ENCODE measurements around the gene NUTM1. TPM values are rescaled to one million over a fixed set of nuclear protein-coding genes. Genes with fewer than 3 reads are reported as not detected.

The NUTM1 gene
- total RNA-seq, 8 experiments from 2014 or later, result 0.07 to 0.52 (median 0.13) TPM

- Histone ChIP-seq H3K27ac (no peak overlapping the region), H3K4me1 (replicated peaks in 1 of 2) (peaks cover 0 to 7% of the 10 kb centered on the region in 2 donors), H3K4me3 (no peak overlapping the region)
- no peak for ATAC-seq (replicated peaks in 6 of 8)
- 40 to 100% (median 98%) methylated on average over 1 to 5 of the region's 5 CpGs; no CpG with 5 or more reads in 2 of the 10 experiments for WGBS, 10 experiments
- in situ Hi-C loops (cut with MboI; ENCODE audit: low pct_unique_long_range_greater_than_20kb in 2 of 9, low sequenced_read_pairs in 9 of 9, unreplicated experiment in 9 of 9), result loop anchor here in 2 of 9 experiments (25.0 kb wide), 2 partner anchors 93 to 243 kb away; partner anchors contain the start of gene EMC4 (in 2 of the 2)
Observed at GRCh38 chr15:34330279-34330678, 12.8 kb upstream of the NUTM1 start.

GRCh38 chr15:34331809-34332208 lies 11.3 kb upstream of the NUTM1 start:
- 64 to 100% (median 89%) methylated on average over 1 to 2 of the region's 2 CpGs for WGBS, 10 experiments
- in situ Hi-C loops (cut with MboI; ENCODE audit: low pct_unique_long_range_greater_than_20kb in 2 of 9, low sequenced_read_pairs in 9 of 9, unreplicated experiment in 9 of 9), result loop anchor here in 2 of 9 experiments (25.0 kb wide), 2 partner anchors 95 to 245 kb away; partner anchors contain the start of gene EMC4 (in 2 of the 2)
- H3K4me1 ChIP-seq (replicated peaks in 1 of 2), result peaks cover 5 to 23% of the 10 kb centered on the region in 2 donors
- H3K4me3 ChIP-seq, result no peak overlapping the region
- no peak overlapping the region for H3K27ac ChIP-seq
- ATAC-seq (replicated peaks in 6 of 8), result no peak

DNA sequence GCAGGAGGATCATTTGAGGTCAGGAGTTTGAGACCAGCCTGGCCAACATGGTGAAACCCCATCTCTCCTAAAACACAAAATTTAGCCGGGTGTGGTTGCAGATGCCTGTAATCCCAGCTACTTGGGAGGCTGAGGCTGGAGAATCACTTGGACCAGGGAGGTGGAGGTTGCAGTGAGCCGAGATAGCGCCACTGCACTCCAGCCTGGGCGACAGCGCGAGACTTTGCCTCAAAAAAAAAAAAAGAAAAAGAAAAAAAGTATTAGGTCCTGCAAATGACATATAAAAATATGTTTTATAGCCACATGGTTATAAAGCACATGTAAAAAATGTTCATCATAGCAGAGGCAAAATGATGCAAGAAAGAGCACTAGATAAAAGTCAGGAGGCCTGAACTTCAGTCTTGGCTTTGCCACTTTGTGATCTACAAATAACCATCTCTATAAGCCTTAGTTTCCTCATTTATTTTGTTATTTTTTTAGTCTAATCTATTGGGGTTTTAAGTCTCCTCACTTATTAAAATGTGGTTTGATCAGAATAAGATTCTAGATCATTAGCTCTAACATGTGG lies 10.5 kb upstream of the NUTM1 start:
- Histone ChIP-seq H3K4me3 (no peak overlapping the region), H3K27ac (no peak overlapping the region), H3K4me1 (replicated peaks in 1 of 2) (peaks cover 8 to 25% of the 10 kb centered on the region in 2 donors)
- WGBS, 10 experiments, result 83 to 100% (median 100%) methylated on average over 1 to 6 of the region's 6 CpGs; no CpG with 5 or more reads in 1 of the 10 experiments
- no peak for ATAC-seq (replicated peaks in 6 of 8)
- in situ Hi-C loops (cut with MboI; ENCODE audit: low pct_unique_long_range_greater_than_20kb in 2 of 9, low sequenced_read_pairs in 9 of 9, unreplicated experiment in 9 of 9), result loop anchor here in 2 of 9 experiments (25.0 kb wide), 2 partner anchors 95 to 245 kb away; partner anchors contain the start of gene EMC4 (in 2 of the 2)

DNA sequence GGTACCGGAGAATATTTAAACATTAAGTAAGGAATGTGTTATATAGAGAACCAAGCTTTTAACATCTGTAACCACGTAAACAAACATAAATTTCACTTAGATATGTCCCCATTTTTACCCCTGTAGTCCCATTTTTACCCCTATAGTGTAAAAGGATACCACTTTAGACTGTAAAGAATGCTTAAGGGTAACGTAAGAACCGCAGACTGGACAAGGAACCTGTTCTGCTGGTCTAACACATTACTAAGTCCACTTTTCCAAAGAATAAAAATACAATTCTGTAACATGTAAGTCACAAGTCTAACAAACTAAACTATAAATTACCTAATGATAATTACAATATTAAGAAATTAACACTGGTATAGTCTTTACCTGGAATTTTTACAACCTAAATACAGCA lies 8.4 kb upstream of the NUTM1 start:
- H3K27ac ChIP-seq, result no peak overlapping the region
- in situ Hi-C loops (cut with MboI; ENCODE audit: low pct_unique_long_range_greater_than_20kb in 2 of 9, low sequenced_read_pairs in 9 of 9, unreplicated experiment in 9 of 9), result loop anchor here in 2 of 9 experiments (25.0 kb wide), 2 partner anchors 97 to 247 kb away; partner anchors contain the start of gene EMC4 (in 2 of the 2)
- H3K4me3 ChIP-seq, result no peak overlapping the region
- H3K4me1 ChIP-seq (replicated peaks in 1 of 2), result peaks cover 11 to 25% of the 10 kb centered on the region in 2 donors
- WGBS, 10 experiments, result 66 to 89% (median 78%) methylated on average over 3 to 4 of the region's 4 CpGs
- ATAC-seq (replicated peaks in 6 of 8), result no peak

- in situ Hi-C loops (cut with MboI; ENCODE audit: low pct_unique_long_range_greater_than_20kb in 2 of 9, low sequenced_read_pairs in 9 of 9, unreplicated experiment in 9 of 9), result loop anchor here in 2 of 9 experiments (25.0 kb wide), 2 partner anchors 98 to 248 kb away; partner anchors contain the start of gene EMC4 (in 2 of the 2)
- H3K4me1 ChIP-seq (replicated peaks in 1 of 2), result peaks cover 11 to 25% of the 10 kb centered on the region in 2 donors
- no peak for ATAC-seq (replicated peaks in 6 of 8)
- H3K4me3 ChIP-seq, result peak overlapping the region in 1 of 5 donors; percentile 8
- 37 to 100% (median 91%) methylated on average over 1 to 3 of the region's 3 CpGs; no CpG with 5 or more reads in 1 of the 10 experiments for WGBS, 10 experiments
- no peak overlapping the region for H3K27ac ChIP-seq
Observed at GRCh38 chr15:34335176-34336032, 7.7 kb upstream of the NUTM1 start.

- in situ Hi-C loops (cut with MboI; ENCODE audit: low pct_unique_long_range_greater_than_20kb in 2 of 9, low sequenced_read_pairs in 9 of 9, unreplicated experiment in 9 of 9), result loop anchor here in 2 of 9 experiments (25.0 kb wide), 2 partner anchors 99 to 249 kb away; partner anchors contain the start of gene EMC4 (in 2 of the 2)
- 75 to 97% (median 84%) methylated on average over 2 to 12 of the region's 16 CpGs; no CpG with 5 or more reads in 1 of the 10 experiments for WGBS, 10 experiments
- Histone ChIP-seq H3K27ac (no peak overlapping the region), H3K4me3 (peak overlapping the region; percentile 67 to 98 (median 77)), H3K4me1 (replicated peaks in 1 of 2) (peaks cover 11 to 25% of the 10 kb centered on the region in 2 donors)
- ATAC-seq (replicated peaks in 6 of 8), result no peak
Observed at GRCh38 chr15:34336231-34336990, 6.7 kb upstream of the NUTM1 start.

DNA sequence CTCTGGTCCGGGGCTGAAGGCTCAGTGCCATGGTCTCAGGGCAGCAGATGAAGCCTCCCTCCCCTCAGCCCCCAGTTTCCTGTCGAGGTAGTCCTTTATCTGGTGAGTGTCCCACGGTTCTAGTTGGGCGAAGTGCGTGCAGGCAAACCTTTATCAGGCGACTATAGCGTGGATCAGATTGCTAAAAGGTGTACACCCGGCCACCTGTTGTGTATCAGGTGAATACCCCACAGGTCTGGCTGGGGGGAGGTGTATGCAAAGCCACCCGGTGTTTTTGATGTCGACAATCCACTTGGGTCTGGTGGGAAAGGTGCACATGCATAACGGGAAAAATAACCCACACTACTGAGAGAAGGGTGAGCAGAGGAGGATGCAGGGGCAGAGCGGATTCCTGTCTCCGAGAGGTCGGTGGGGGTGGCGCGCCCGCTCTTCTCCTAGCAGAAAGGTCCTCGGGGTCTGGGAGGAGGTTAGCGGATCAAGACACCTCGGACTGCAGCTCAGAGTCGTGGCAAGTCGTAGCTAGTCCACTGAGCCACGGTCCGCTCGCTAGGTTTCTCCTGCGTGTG lies 6.0 kb upstream of the NUTM1 start:
- WGBS, 10 experiments, result 0 to 40% (median 5%) methylated on average over 1 to 8 of the region's 26 CpGs; no CpG with 5 or more reads in 2 of the 10 experiments
- Histone ChIP-seq H3K27ac (peak overlapping the region; percentile 80 to 90), H3K4me1 (replicated peaks in 1 of 2) (peaks cover 14 to 25% of the 10 kb centered on the region in 2 donors), H3K4me3 (peak overlapping the region; percentile 67 to 98 (median 77))
- in situ Hi-C loops (cut with MboI; ENCODE audit: low pct_unique_long_range_greater_than_20kb in 2 of 9, low sequenced_read_pairs in 9 of 9, unreplicated experiment in 9 of 9), result loop anchor here in 2 of 9 experiments (25.0 kb wide), 2 partner anchors 100 to 250 kb away; partner anchors contain the start of gene EMC4 (in 2 of the 2)
- peak in 1 of 8 experiments; percentile 22 for ATAC-seq (replicated peaks in 6 of 8)

DNA sequence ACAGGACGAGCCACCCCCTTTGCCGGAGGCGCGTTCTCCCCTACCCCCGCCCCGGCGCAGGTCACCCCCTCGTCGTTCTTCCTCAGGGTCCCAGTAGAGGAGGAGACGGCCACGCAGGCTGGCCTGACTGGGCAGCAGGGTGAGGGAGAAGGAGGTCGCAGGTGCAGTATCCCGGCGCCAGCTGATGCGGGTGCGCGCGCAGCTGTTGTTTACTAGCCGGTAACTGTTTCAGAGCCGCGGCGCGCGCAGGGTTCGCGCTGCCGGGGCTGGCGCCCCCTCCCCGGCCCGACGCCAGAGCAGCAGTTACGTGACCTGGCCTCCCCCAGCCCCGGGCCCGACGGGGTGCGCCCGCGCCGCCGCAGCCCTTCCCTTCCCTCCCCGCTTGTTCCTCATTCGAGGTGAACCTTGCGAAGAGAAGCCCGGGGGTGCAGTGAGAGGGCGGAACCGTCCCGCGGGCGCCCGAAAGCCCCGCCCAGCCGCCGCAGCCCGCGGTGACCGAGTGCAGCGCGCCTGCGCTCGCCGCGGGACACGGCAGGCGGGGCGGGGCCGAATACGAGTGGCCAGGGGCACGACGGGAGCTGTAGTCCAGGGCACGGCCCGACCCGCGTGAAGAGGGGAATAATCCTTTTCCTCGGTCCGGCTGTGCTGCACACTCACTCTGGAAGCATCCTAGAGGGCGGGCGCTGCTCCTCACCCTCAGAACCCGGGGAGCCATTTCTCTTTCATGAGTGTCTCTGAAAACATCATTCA lies 5.4 kb upstream of the NUTM1 start, which contains the start of gene SLC12A6:
SLC12A6 (minus strand) TSS at position 225 of the 750 bp plus-strand sequence. CDS start 1,101 bp downstream, outside the sequence.
- Histone ChIP-seq H3K27ac (peak within 1 kb of the TSS; percentile 80 to 90), H3K4me3 (peak within 1 kb of the TSS; percentile 67 to 98 (median 77)), H3K4me1 (replicated peaks in 1 of 2) (peaks cover 16 to 25% of the 10 kb centered on the region in 2 donors)
- peak; percentile 84 to 95 (median 90) for ATAC-seq (replicated peaks in 6 of 8)
- WGBS, 10 experiments, result 0 to 20% (median 0%) methylated on average over 1 to 12 of the region's 78 CpGs; no CpG with 5 or more reads in 5 of the 10 experiments
- in situ Hi-C loops (cut with MboI; ENCODE audit: low pct_unique_long_range_greater_than_20kb in 2 of 9, low sequenced_read_pairs in 9 of 9, unreplicated experiment in 9 of 9), result loop anchor here in 2 of 9 experiments (25.0 kb wide), 2 partner anchors 100 to 250 kb away; partner anchors contain the start of gene EMC4 (in 2 of the 2)

GRCh38 chr15:34338347-34338746 lies 4.8 kb upstream of the NUTM1 start:
- no peak for ATAC-seq (replicated peaks in 6 of 8)
- Histone ChIP-seq H3K27ac (peak overlapping the region in 1 of 2 donors; percentile 80), H3K4me1 (replicated peaks in 1 of 2) (peaks cover 16 to 25% of the 10 kb centered on the region in 2 donors), H3K4me3 (peak overlapping the region; percentile 67 to 98 (median 77))
- in situ Hi-C loops (cut with MboI; ENCODE audit: low pct_unique_long_range_greater_than_20kb in 2 of 9, low sequenced_read_pairs in 9 of 9, unreplicated experiment in 9 of 9), result loop anchor here in 2 of 9 experiments (25.0 kb wide), 2 partner anchors 101 to 251 kb away; partner anchors contain the start of gene EMC4 (in 2 of the 2)
- WGBS, 10 experiments, result 66 to 96% (median 77%) methylated on average over 4 to 16 of the region's 16 CpGs; no CpG with 5 or more reads in 2 of the 10 experiments

DNA sequence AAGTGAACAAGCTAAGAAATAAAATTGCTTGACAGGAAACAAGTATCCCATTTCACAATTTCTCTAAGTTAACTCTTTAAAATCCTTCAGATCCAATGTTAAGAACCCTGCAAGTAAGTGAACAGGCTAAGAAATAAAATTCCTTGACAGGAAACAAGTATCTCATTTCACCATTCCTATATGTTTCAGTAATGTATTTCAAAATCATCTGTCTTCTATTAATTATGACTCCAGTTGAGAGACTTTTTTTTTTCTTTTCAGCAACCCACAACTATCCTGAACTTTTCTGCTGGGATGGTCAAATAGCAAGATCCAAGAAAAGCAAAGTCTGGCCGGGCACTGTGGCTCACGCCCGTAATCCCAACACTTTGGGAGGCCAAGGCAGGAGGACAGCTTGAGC lies 3.2 kb upstream of the NUTM1 start:
- 95 to 100% (median 99%) methylated on average over 1 to 3 of the region's 3 CpGs; no CpG with 5 or more reads in 4 of the 10 experiments for WGBS, 10 experiments

More for the DNA sequence above, 3.2 kb upstream of the NUTM1 start:
- in situ Hi-C loops (cut with MboI; ENCODE audit: low pct_unique_long_range_greater_than_20kb in 2 of 9, low sequenced_read_pairs in 9 of 9, unreplicated experiment in 9 of 9), result loop anchor here in 2 of 9 experiments (25.0 kb wide), 2 partner anchors 103 to 253 kb away; partner anchors contain the start of gene EMC4 (in 2 of the 2)
- no peak for ATAC-seq (replicated peaks in 6 of 8)
- Histone ChIP-seq H3K4me1 (replicated peaks in 1 of 2) (peaks cover 16 to 20% of the 10 kb centered on the region in 2 donors), H3K27ac (no peak overlapping the region), H3K4me3 (no peak overlapping the region)
